Panc1 (cell line): Measurements from ENCODE around the gene PLAAT2.

Source experiments
- POLR2AphosphoS5 ChIP-seq: IDR thresholded peaks from 2 replicates; pipeline ENCODE4 v1.6.1; 2012; ENCODE audit warnings: mild to moderate bottlenecking, low read depth, low read length, moderate library complexity
- TF ChIP-seq, protein P1 (sequence below): fragments of 450-650 bp; IDR thresholded peaks from 2 replicates; pipeline ENCODE4 v1.5.1; 2017; ENCODE audit warnings: mild to moderate bottlenecking

DNA sequence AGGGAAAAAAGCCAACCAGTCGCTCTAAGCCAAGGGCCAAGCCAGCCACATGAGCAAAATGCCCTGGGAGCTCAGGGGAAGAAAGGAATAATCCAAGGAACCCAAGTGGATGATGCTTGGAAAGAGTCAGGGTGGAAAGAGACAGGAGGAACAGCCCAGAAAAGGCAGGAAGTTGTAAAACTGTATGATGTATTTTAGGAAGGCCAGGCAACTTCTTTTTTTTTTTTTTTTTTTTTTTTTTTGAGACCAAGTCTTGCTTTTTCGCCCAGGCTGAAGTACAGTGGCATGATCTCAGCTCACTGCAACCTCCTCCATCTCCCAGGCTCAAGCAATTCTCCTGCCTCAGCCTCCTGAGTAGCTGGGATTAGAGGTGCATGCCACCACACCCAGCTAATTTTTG is 55.7 kb downstream of the PLAAT2 start:
- TF ChIP-seq, protein P1, sequence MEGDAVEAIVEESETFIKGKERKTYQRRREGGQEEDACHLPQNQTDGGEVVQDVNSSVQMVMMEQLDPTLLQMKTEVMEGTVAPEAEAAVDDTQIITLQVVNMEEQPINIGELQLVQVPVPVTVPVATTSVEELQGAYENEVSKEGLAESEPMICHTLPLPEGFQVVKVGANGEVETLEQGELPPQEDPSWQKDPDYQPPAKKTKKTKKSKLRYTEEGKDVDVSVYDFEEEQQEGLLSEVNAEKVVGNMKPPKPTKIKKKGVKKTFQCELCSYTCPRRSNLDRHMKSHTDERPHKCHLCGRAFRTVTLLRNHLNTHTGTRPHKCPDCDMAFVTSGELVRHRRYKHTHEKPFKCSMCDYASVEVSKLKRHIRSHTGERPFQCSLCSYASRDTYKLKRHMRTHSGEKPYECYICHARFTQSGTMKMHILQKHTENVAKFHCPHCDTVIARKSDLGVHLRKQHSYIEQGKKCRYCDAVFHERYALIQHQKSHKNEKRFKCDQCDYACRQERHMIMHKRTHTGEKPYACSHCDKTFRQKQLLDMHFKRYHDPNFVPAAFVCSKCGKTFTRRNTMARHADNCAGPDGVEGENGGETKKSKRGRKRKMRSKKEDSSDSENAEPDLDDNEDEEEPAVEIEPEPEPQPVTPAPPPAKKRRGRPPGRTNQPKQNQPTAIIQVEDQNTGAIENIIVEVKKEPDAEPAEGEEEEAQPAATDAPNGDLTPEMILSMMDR = no peak
- TF ChIP-seq POLR2AphosphoS5 = no peak
